SK-N-SH treated with all-trans-retinoic acid at 6 μM for 48 hours (cell line): ENCODE data around the gene ZHX3.

Experiments
- ARNTL ChIP-seq: fragments of 450-650 bp; formaldehyde crosslinking; IDR thresholded peaks from 2 replicates; pipeline ENCODE4 v1.5.0; 2020; ENCODE audit warnings: low read depth, mild to moderate bottlenecking, moderate library complexity, borderline replicate concordance
- CSDC2 ChIP-seq: fragments of 250-450 bp; sonication (Bioruptor Pico); IDR thresholded peaks from 2 replicates; pipeline ENCODE4 v1.5.0; 2020; ENCODE audit warnings: mild to moderate bottlenecking, moderate library complexity
- SNAI2 ChIP-seq: fragments of 250-450 bp; sonication (Bioruptor Pico); IDR thresholded peaks from 2 replicates; pipeline ENCODE4 v1.5.0; 2020; ENCODE audit warnings: mild to moderate bottlenecking, moderate library complexity
- ZFP3 ChIP-seq: fragments of 250-450 bp; sonication (Bioruptor Pico); IDR thresholded peaks from 2 replicates; pipeline ENCODE4 v1.5.0; 2020; ENCODE audit warnings: mild to moderate bottlenecking, moderate library complexity
- ZFP30 ChIP-seq: fragments of 450-650 bp; formaldehyde crosslinking; IDR thresholded peaks from 2 replicates; pipeline ENCODE4 v1.5.0; 2022; ENCODE audit warnings: mild to moderate bottlenecking, moderate library complexity
- ZNF70 ChIP-seq: fragments of 450-650 bp; formaldehyde crosslinking; IDR thresholded peaks from 2 replicates; pipeline ENCODE4 v1.5.0; 2020; ENCODE audit warnings: mild to moderate bottlenecking, moderate library complexity
- TF ChIP-seq, protein P1 (sequence below): fragments of 250-450 bp; sonication (Bioruptor Pico); IDR thresholded peaks from 2 replicates; pipeline ENCODE4 v1.5.0; 2020; ENCODE audit warnings: mild to moderate bottlenecking, moderate library complexity
- TF ChIP-seq, protein P2 (sequence below): fragments of 250-450 bp; sonication (Bioruptor Pico); IDR thresholded peaks from 2 replicates; pipeline ENCODE4 v1.8.0; 2020; ENCODE audit warnings: mild to moderate bottlenecking, moderate library complexity, borderline replicate concordance

DNA sequence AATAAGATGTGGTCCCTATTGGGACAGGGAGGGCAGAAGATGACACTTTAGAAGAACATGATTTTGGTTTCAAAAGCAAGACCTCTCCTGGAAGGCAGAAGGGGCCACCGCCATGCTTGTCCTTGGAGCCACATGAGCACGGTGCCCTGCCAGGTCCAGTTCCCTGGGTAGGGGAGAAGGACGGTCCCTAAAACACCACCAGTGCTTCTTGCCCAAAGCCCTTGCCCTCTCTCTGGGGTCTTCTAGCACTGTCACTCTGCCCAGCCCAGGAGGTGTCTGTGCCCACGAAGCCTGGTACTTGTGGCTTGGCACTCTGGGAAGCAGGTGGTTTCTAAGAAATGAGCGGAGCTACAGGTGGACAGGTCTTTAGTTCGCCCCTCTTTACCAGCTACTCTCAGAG lies 134.1 kb downstream of the ZHX3 start:
- TF ChIP-seq ARNTL (CRISPR knock-in tag) (no peak), SNAI2 (no peak), ZFP3 (CRISPR knock-in tag) (no peak), ZFP30 (CRISPR knock-in tag) (no peak), CSDC2 (CRISPR knock-in tag) (no peak), ZNF70 (CRISPR knock-in tag) (no peak)
- TF ChIP-seq, protein P1, sequence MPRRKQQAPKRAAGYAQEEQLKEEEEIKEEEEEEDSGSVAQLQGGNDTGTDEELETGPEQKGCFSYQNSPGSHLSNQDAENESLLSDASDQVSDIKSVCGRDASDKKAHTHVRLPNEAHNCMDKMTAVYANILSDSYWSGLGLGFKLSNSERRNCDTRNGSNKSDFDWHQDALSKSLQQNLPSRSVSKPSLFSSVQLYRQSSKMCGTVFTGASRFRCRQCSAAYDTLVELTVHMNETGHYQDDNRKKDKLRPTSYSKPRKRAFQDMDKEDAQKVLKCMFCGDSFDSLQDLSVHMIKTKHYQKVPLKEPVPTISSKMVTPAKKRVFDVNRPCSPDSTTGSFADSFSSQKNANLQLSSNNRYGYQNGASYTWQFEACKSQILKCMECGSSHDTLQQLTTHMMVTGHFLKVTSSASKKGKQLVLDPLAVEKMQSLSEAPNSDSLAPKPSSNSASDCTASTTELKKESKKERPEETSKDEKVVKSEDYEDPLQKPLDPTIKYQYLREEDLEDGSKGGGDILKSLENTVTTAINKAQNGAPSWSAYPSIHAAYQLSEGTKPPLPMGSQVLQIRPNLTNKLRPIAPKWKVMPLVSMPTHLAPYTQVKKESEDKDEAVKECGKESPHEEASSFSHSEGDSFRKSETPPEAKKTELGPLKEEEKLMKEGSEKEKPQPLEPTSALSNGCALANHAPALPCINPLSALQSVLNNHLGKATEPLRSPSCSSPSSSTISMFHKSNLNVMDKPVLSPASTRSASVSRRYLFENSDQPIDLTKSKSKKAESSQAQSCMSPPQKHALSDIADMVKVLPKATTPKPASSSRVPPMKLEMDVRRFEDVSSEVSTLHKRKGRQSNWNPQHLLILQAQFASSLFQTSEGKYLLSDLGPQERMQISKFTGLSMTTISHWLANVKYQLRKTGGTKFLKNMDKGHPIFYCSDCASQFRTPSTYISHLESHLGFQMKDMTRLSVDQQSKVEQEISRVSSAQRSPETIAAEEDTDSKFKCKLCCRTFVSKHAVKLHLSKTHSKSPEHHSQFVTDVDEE (CRISPR knock-in tag): no peak
- TF ChIP-seq, protein P2, sequence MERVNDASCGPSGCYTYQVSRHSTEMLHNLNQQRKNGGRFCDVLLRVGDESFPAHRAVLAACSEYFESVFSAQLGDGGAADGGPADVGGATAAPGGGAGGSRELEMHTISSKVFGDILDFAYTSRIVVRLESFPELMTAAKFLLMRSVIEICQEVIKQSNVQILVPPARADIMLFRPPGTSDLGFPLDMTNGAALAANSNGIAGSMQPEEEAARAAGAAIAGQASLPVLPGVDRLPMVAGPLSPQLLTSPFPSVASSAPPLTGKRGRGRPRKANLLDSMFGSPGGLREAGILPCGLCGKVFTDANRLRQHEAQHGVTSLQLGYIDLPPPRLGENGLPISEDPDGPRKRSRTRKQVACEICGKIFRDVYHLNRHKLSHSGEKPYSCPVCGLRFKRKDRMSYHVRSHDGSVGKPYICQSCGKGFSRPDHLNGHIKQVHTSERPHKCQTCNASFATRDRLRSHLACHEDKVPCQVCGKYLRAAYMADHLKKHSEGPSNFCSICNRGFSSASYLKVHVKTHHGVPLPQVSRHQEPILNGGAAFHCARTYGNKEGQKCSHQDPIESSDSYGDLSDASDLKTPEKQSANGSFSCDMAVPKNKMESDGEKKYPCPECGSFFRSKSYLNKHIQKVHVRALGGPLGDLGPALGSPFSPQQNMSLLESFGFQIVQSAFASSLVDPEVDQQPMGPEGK (CRISPR knock-in tag): no peak
